SH-SY5Y (cell line): ENCODE results near the gene WDR3.

Source experiments
- GATA2 ChIP-seq: IDR thresholded peaks from 2 replicates; pipeline ENCODE4 v1.6.1; 2011; ENCODE audit warnings: mild to moderate bottlenecking, low read depth, low read length
- GATA3 ChIP-seq: IDR thresholded peaks from 2 replicates; pipeline ENCODE4 v1.6.1; 2011; ENCODE audit warnings: low read depth, mild to moderate bottlenecking, low read length, moderate library complexity

The WDR3 gene

DNA sequence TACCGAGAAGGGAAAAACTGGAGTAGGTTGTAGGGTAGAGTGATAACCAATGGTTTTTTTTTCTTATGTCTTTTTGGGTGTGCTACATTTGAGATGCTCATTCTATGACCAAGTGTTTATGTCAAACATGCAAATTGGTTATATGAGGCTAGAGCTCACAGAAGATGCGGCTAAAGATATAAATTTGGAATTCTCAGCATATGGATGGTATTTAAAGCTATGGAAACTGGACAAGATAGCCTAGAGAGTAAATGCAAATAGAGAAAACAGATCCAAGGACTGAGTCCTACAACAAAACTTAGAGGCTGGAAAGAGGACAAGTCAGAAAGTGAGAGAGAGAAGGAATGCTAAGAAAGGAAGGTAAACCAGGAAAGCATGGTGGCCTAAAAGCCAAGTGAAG is 7.5 kb upstream of the WDR3 start:
- no peak for TF ChIP-seq GATA3
- TF ChIP-seq GATA2 = no peak

DNA sequence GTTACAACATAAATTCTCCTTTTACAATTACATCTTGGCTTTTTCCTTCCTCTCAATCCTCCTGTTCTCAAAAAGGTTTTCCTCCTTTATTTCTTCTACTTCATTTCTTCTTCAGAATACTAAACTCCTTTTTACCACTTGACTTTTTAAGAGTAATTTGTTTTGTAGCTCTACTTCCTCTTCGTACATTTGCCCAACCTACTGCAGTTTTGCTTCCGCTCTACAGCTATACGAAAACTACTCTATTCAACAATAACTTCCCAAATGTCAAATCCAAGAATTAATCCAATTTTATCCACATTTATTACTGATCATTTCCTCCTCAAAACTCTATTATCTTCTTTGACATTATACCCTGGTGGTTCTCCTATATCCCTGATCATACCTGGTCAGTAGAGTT is 3.6 kb upstream of the WDR3 start:
- no peak for TF ChIP-seq GATA2
- no peak for TF ChIP-seq GATA3

GRCh38 chr1:117928881-117929342 is 627 bp upstream of the WDR3 start:
- TF ChIP-seq GATA2 = no peak
- TF ChIP-seq GATA3 = no peak

GRCh38 chr1:117930173-117930447 is 571 bp downstream of the WDR3 start:
- TF ChIP-seq GATA2 = no peak
- TF ChIP-seq GATA3 = no peak

GRCh38 chr1:117930484-117930883 is 945 bp downstream of the WDR3 start:
- TF ChIP-seq GATA2 = no peak
- no peak for TF ChIP-seq GATA3

- TF ChIP-seq GATA3 = no peak
- TF ChIP-seq GATA2 = no peak
Observed at GRCh38 chr1:117932576-117932975, 3.0 kb downstream of the WDR3 start.

- TF ChIP-seq GATA3 = no peak
- TF ChIP-seq GATA2 = no peak
Observed at GRCh38 chr1:117933769-117934168, 4.2 kb downstream of the WDR3 start.

DNA sequence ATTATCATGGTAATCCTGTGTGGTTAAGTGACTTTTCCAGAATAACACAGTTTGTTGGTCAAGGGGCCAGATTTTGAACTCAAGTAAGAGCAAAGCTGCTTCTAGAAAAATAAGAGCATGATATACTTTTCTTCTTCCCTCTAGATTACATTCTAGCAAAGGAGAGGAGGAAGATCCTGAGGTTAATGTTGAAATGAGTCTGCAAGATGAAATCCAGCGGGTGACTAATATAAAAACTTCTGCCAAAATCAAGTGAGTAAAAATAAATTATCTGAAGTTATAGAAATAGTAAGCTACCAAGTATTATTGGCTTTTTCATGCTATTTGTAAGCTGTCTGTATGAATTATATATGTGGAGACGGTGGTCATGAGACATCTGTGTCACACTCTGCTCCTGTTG is 12.8 kb downstream of the WDR3 start:
- TF ChIP-seq GATA3 (no peak), GATA2 (no peak)

GRCh38 chr1:117952386-117952785 is 22.8 kb downstream of the WDR3 start:
- TF ChIP-seq GATA3 (no peak), GATA2 (no peak)

DNA sequence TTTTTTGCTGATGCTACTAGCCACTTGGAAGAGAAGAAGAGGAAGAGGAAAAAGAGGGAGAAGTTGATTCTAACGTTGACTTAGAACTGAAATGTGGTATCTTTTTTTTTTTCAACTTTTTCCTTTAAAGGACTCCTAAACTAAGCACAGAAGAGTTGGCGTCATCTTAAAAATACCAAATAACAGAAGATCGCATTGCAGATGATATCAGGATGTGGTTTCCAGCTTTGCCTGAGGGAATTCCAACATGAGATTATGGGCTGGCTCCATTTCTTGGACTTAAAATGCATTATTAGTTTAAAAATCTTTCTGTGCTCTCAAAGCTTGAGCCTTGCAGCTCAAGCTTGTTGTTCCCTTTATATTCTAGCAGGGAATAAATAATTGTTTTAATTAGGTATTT is 29.8 kb downstream of the WDR3 start:
- TF ChIP-seq GATA3 (no peak), GATA2 (no peak)

DNA sequence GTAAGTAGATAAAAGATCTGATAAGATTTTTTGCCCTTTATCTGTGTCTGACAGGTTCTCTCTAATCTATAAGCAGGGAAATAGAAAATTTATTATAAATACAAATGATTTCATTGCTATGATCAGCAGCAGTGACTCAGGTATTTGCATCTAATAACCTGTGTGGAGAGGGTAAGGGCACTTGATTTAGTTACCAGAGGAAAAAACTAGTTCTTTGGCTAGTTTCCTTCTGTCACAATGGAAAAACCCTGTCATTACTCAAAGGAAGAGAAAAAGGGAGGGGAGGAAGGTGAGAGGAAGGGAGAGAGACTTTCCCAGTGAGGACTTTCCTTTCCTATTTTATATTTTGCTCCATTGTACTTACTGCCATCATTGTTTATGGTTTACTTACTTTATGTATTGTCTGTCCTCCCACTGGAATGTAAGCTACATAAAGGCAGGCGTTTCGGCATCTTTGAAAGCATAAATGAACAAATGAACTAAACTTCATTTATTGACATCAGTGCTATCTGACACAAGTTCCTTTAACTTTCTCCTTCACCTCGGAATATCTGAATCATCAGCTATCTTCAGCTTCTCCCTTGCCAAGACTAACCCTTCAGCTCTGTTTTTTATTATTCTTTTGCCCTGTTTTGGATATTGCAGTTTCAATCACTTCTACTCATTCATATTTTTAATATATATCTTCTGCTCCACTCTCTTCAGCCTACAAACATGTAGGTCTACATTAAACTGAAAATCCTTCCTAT is 34.9 kb downstream of the WDR3 start:
- no peak for TF ChIP-seq GATA2
- no peak for TF ChIP-seq GATA3

DNA sequence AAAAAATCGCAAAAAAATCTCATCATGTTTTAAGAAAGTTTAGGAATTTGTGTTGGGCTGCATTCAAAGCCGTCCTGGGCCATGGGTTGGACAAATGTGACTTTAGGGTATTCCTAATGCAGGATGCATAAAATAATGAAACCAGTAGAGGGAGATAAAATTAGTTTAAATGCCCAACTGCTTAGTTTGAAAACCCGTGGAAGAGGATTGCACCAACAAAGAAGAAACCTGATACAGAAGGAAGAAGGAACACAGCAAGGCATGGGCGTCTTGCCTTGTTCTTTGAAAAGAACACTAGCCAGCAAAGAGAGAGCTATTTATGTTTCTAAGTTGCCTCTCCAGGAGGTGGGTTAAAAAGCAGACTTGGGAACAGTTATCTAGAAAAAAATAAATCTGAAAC is 37.9 kb downstream of the WDR3 start:
- no peak for TF ChIP-seq GATA2
- no peak for TF ChIP-seq GATA3

DNA sequence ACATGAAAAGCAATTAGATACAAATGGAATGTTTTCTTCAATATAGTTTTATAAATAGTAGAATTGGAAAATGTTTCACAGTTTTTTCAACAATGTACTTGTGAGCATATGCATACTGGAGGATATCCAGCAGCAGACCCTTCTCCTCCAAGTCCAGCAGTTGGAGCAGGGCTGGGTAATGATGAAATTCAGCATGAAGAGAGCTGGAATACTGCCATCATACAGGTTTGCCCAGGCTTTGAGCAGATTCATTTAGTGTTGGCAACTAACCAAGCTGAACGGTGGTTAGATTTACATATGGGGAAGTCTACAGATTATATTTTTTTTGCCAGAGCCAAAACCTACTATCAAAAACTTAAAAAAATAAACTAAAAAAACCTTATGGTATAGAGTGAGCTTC is 38.3 kb downstream of the WDR3 start:
- TF ChIP-seq GATA2 (no peak), GATA3 (no peak)

DNA sequence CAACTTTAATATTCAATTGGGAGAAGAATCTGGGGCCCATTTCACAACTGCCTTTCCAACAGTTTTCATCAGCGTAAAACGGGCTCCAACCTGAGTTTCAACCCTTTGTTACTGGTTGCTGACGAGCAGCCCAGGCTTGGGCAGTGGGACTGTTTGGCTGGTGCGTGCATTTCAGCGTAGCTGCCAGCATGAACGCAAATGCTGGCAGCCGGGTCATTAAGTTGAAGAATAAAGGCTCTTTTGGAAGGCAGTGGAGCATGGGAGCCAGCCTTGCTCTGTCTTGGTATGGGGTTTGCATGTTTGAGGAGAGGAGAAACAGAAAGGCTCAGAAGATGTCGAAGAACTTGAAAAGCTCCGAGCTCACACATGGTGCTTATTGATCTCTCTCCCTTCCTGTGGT is 40.7 kb downstream of the WDR3 start:
- TF ChIP-seq GATA2 (no peak), GATA3 (no peak)

DNA sequence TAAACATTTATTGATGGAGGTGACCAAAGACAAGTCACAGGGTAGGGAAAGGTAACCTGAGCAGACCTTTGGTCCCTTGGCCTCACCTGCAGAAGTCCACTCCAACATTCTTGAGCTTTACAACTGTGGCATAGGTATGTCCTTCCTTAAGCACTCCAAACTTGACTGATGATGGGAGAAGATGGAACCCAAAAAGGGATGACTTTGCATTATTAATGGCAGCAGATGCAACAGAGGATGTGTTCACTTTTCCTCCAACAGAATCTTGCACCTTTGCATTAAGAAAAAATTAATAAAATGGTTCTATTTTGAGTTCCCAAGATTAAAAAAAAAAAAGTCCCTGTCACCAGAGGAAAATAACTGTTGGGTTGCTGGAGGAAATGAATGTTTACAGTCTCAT is 42.2 kb downstream of the WDR3 start:
- TF ChIP-seq GATA3 (no peak), GATA2 (no peak)

- no peak for TF ChIP-seq GATA3
Observed at GRCh38 chr1:117976381-117976780, 46.8 kb downstream of the WDR3 start.
